ENCODE measurements around the gene MAML1.

DNA sequence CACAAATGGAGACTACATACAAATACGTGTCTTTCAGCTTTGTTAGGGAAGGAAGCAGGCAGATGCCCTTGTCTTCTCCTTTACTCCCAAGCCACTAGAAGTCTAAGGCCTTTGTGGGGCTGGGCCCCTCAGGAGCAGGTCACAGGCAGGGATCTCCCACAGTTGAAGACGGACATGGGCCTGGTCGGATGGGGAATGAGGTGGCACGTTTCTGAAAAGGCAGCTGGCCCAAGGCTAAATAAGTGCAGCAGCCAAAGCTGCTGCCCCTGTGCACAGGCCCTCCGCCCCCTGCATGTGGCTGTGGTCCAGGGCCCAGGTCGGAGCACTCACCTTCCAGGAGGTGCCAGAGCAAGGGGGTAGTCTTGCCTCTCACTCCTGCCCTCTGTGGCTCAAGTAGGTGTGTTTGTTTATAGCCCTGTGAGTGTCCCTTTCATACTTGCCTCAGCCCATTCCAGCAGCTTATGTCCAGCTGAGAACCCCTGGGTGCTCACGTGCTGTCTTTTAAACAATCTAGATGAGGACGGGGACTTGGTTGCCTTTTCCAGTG, 89.9 kb downstream of the MAML1 start:
- TF ChIP-seq, protein P1, sequence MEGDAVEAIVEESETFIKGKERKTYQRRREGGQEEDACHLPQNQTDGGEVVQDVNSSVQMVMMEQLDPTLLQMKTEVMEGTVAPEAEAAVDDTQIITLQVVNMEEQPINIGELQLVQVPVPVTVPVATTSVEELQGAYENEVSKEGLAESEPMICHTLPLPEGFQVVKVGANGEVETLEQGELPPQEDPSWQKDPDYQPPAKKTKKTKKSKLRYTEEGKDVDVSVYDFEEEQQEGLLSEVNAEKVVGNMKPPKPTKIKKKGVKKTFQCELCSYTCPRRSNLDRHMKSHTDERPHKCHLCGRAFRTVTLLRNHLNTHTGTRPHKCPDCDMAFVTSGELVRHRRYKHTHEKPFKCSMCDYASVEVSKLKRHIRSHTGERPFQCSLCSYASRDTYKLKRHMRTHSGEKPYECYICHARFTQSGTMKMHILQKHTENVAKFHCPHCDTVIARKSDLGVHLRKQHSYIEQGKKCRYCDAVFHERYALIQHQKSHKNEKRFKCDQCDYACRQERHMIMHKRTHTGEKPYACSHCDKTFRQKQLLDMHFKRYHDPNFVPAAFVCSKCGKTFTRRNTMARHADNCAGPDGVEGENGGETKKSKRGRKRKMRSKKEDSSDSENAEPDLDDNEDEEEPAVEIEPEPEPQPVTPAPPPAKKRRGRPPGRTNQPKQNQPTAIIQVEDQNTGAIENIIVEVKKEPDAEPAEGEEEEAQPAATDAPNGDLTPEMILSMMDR (IDR thresholded peaks at IDR 0.05) = no peak
- TF ChIP-seq POLR2A (IDR thresholded peaks at IDR 0.05) = no peak

All from right lobe of liver (tissue), 4 donors.